Ureter (tissue), 1 donor: ENCODE measurements around the gene SELENOO. TPM values are rescaled to one million over a fixed set of nuclear protein-coding genes. Genes with fewer than 3 reads are reported as not detected.

Experiments
- DNase-seq: peaks from one replicate; pipeline ENCODE4 v3.0.0-alpha.2; 2020; ENCODE audit warnings: low spot score
- total RNA-seq: library from RNA; stranded (reverse); gene quantifications from one replicate; pipeline ENCODE4 v1.2.4, GENCODE V29; 2023
- donor health status: DM: yes; HTN: yes; CAD: no.

SELENOO gene
- total RNA-seq, 1 donor from 2014 or later: 24.7 TPM

DNA sequence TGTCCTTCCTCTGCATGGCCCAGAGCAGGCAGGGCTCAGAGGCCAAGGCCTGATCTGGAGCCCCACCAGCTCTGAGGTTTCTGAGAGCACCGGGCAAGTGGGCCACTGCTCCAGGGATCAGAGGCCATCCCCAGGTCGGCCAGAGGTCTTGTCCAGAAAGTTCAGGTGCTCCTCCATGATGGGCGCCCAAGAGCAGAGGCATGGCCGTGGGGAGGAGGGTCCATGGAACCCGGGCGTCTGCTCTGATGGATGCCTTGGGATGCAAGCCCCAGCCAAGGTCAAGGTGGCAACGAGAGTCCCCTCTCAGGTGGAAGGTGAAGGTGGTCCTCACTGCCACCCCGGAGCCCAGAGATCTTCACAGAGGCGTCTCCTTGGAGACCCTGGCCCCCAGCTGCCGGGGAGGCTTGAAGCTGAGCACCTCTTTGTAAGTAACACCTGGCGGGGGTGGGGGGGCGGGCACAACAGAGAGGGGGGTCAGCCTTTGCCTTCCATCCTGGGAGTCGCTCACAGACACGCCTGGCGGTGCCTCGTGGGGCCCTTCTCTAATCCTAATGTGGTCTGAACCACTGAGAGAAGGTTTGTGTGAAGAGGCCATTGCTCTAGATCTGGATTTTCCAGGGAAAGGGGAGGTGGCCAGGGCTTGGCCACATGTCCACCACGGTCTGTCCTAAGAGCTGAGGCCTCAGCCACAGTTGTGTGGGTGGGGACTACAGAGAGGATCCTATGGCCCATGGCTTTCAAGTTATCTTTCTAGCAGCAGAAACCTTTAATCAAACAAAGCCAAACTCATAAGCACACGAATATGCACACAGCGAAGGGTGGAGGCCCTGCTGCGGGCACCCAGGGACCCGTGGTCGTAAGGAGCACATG lies 52.5 kb downstream of the SELENOO start:
- DNase-seq: no peak

DNA sequence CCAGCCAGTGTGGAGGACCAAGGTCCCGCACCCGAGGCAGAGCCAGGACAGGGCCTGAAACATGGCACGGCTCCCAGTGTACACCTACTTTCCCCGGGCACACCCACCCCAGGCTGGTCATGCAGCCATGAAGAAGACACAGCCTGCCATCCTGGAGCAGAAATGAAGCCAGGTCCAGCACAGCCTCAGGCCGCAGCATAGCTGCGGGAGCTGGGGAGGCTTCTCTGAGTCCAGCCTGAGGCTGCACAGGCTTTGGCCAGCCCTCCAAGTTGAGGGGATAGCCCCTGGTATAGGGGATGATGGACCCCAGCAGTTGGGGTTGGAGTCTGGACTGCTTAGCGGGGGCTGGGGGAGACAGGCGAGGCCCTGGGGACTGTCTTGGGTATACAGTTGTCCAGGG lies 53.1 kb downstream of the SELENOO start:
- DNase-seq: no peak

DNA sequence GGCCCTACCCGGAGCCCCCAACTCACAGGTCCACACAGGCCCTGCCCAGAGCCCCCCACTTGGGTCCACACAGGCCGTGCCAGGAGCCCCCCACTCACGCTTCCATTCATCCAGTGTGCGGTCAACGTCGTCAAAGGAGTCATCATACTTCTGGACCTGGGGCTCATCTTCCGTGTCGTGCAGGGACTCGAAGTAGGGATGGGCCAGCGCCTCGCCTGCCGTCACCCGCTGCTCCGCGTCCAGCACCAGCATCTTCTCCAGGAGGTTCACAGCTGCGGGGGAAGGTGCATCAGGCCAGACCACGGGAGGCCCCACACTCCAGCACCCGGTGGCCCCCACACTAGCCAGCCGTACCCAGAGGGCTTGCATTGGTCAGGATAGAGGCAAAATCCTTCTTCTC lies 54.3 kb downstream of the SELENOO start:
- DNase-seq: no peak

DNA sequence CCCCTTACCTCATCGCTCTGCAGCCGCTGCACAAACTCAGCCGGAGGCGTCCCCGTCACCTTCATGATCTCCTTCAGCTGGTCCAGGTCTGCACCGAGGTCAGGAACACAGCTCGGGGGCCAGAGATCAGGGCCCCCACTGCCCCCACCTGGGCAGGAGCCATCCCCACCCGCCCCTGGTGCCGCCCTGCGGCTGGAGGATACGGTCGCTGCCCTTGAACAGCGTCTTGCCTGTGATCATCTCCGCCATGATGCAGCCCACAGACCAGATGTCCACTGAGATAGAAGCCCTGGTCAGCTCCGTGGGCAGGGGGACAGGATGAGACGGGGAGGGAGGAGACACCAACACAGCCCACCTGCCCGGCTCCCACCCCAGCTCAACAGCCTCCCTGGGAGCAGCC lies 54.8 kb downstream of the SELENOO start:
- no peak for DNase-seq

- no peak for DNase-seq
Observed at GRCh38 chr22:50256258-50256862, 55.5 kb downstream of the SELENOO start.

DNA sequence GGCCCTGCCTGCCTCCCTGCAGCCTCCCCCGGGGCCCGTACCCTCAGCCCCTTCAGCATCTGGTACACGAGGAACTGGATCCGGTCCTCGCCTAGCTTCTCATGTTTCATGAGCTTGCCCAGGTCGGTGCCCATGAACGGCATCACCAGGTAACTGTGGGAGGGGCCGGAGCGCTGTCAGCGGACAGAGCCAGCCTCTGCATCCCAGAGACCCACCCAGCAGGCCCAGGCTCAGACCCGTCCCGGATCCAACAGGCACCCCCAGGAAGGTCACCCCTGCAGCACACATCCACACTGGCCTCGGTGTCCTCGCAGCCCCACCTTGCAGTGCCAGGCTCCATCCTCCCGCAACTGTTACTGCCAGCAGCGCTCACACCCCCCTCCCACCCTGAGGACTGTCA lies 56.2 kb downstream of the SELENOO start:
- no peak for DNase-seq

GRCh38 chr22:50257451-50258360 lies 56.9 kb downstream of the SELENOO start:
- no peak for DNase-seq

- no peak for DNase-seq
Observed at GRCh38 chr22:50258361-50259292, 57.8 kb downstream of the SELENOO start.

DNA sequence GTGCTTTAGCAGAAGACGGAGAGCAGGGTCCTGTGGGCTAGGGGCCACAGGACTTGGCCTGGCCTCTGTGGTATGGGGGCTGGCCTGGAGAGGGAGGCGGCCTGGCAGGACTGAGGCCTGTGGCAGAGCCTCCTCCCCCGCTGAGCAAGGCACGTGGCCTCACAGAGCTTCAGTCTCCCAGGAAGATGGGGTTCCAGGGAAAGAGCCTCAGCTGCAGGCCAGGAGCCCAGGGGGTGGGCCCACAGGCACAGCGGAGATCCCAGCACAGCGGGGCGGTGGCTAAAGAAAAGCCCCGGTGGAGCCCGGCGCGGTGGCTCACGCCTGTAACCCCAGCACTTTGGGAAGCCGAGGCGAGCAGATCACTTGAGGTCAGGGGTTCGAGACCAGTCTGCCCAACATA lies 58.5 kb downstream of the SELENOO start:
- no peak for DNase-seq

- DNase-seq: no peak
Observed at GRCh38 chr22:50260434-50260800, 59.6 kb downstream of the SELENOO start.

GRCh38 chr22:50260801-50261614 lies 60.2 kb downstream of the SELENOO start:
- DNase-seq: no peak

GRCh38 chr22:50261615-50262459 lies 61.0 kb downstream of the SELENOO start, which contains the start of gene MAPK12:
MAPK12 (minus strand) TSS chr22:50261683; CDS start chr22:50261509, 174 bp downstream.
- DNase-seq: no peak

GRCh38 chr22:50262460-50262911 lies 61.7 kb downstream of the SELENOO start:
- no peak for DNase-seq

GRCh38 chr22:50262973-50263617 lies 62.3 kb downstream of the SELENOO start:
- no peak for DNase-seq

- no peak for DNase-seq
Observed at GRCh38 chr22:50264104-50264745, 63.4 kb downstream of the SELENOO start.

DNA sequence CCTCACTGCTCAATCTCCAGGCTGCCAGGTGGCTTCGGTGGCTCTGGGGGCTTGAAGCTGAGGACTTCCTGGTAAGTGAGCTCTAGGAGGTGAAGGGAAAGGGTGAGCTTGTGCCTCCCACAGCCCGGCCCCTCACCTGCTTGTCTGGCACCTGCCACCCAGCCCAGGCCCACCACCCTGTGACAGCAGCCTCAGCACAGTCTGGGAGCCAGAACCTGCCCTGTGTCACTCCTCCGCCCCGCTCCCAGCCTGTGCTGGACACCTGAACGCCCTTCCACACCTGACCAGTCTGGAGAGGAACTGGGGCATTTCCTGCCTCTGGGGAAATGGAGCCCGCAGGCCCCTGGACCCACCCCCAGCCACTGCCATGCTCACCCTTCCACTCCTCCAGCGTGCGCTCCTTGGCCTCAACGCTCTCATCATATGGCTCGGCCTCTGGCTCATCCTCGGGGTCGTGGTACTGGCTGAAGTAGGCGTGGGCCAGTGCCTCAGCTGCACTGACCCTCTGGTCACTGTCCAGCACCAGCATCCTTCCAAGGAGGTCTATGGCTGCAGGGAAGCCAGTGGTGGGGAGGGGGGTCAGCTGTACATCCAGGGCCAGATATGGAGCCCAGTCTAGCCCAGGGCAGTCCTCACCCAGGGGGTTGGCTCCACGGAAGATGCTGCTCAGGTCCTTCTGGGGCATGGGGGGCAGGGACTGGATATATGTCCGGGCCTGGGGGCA lies 64.3 kb downstream of the SELENOO start:
- no peak for DNase-seq

DNA sequence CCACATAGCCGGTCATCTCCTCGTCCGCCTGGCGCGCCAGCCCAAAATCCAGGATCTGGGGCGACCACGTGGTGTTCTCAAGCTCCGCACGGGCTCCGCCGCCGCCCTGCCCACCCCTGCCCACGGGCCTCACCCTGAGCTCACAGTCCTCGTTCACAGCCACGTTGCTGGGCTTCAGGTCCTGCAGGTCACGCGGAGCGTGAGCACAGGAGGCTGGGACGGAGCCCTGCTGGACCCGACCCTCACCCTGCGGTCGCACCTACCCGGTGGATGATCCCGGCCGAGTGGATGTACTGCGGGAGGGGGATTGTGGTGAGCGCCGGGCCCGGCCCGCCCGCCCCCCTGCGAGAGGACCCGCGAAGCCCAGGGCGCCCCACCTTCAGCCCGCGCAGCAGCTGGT lies 66.2 kb downstream of the SELENOO start:
- DNase-seq: no peak
